Measurements from ENCODE around the gene ACP3.

- TF ChIP-seq CTCF (IDR thresholded peaks at IDR 0.05 in 4 of 5, conservative IDR thresholded peaks at IDR 0.05 in 1 of 5) (no peak), POLR2A (IDR thresholded peaks at IDR 0.05) (no peak)
Observed at GRCh38 chr3:132290833-132291232, 26.4 kb upstream of the ACP3 start.

All from gastrocnemius medialis (tissue), 4 donors.